Liver (tissue), 9 donors: ENCODE data around the gene LHFPL6. TPM values are rescaled to one million over a fixed set of nuclear protein-coding genes. Genes with fewer than 3 reads are reported as not detected.

Experiments used
- DNase-seq: peaks from one replicate; pipeline ENCODE4 v3.0.0-alpha.2; 2017; ENCODE audit warnings: low spot score
- H3K27ac ChIP-seq, 2 donors: one replicate each; pipeline ENCODE4 v1.7.0; 2013; ENCODE audit warnings: inconsistent platforms in 2 of 2, low read length in 2 of 2, control low read depth in 1 of 2, low read depth in 1 of 2, mild to moderate bottlenecking in 1 of 2
- H3K27me3 ChIP-seq, 4 donors: one replicate each; pipeline versions ENCODE4 v1.6.1 to v1.7.0; 2013; ENCODE audit warnings: low read length in 3 of 4, inconsistent platforms in 1 of 4, mild to moderate bottlenecking in 1 of 4, moderate library complexity in 1 of 4; ENCODE audit not compliant: control insufficient read depth in 4 of 4, insufficient read depth in 4 of 4
- H3K36me3 ChIP-seq, 4 donors: one replicate each; pipeline versions ENCODE4 v1.6.1 to v1.7.0; 2013; ENCODE audit warnings: low read length in 3 of 4, mild to moderate bottlenecking in 3 of 4, low read depth in 1 of 4, moderate library complexity in 1 of 4; ENCODE audit not compliant: control insufficient read depth in 4 of 4, insufficient read depth in 3 of 4
- H3K4me1 ChIP-seq, 4 donors: one replicate each; pipeline versions ENCODE4 v1.6.1 to v1.7.0; 2013; ENCODE audit warnings: low read length in 3 of 4, mild to moderate bottlenecking in 3 of 4, moderate library complexity in 1 of 4; ENCODE audit not compliant: control insufficient read depth in 4 of 4, insufficient read depth in 4 of 4
- H3K4me3 ChIP-seq, 3 donors: one replicate each; pipeline versions ENCODE4 v1.6.1 to v1.7.0; 2013; ENCODE audit warnings: low read length in 3 of 3, control low read depth in 1 of 3, low read depth in 1 of 3, mild to moderate bottlenecking in 1 of 3
- H3K9ac ChIP-seq, 2 donors: one replicate each; pipeline ENCODE4 v1.7.0; 2013; ENCODE audit warnings: low read length in 2 of 2, mild to moderate bottlenecking in 2 of 2, moderate library complexity in 2 of 2, control low read depth in 1 of 2, low read depth in 1 of 2
- H3K9me3 ChIP-seq, 4 donors: one replicate each; pipeline versions ENCODE4 v1.6.1 to v1.7.0; 2013; ENCODE audit warnings: low read length in 3 of 4; ENCODE audit not compliant: control insufficient read depth in 4 of 4
- CTCF ChIP-seq: fragments of 150-350 bp; IDR thresholded peaks from 2 replicates; pipeline ENCODE4 v1.5.1; 2017; ENCODE audit warnings: improper control_type of control experiment, low read depth, low read length; ENCODE audit not compliant: missing input control
- EGR1 ChIP-seq, 2 donors: IDR thresholded peaks; 2 replicates each; pipeline ENCODE4 v1.6.1; 2016 to 2018; ENCODE audit warnings: antibody characterized with exemption in 2 of 2, low read depth in 2 of 2
- FOXA2 ChIP-seq: IDR thresholded peaks from 2 replicates; pipeline ENCODE4 v1.6.1; 2016; ENCODE audit warnings: antibody characterized with exemption
- GABPA ChIP-seq, 2 donors: IDR thresholded peaks in 1 of 2; conservative IDR thresholded peaks in 1 of 2; 2 replicates each; pipeline ENCODE4 v1.6.1; 2016; ENCODE audit warnings: antibody characterized with exemption in 2 of 2, mild to moderate bottlenecking in 1 of 2, moderate library complexity in 1 of 2
- HNF4A ChIP-seq, 2 donors: conservative IDR thresholded peaks; 2 replicates each; pipeline ENCODE4 v1.6.1; 2016; ENCODE audit warnings: antibody characterized with exemption in 2 of 2, mild to moderate bottlenecking in 2 of 2
- HNF4G ChIP-seq: IDR thresholded peaks from 2 replicates; pipeline ENCODE4 v1.6.1; 2016; ENCODE audit warnings: antibody characterized with exemption
- JUND ChIP-seq, 2 donors: IDR thresholded peaks; 2 replicates each; pipeline ENCODE4 v1.6.1; 2016; ENCODE audit warnings: antibody characterized with exemption in 2 of 2
- NR2F2 ChIP-seq: IDR thresholded peaks from 2 replicates; pipeline ENCODE4 v1.6.1; 2016; ENCODE audit warnings: antibody characterized with exemption
- RAD21 ChIP-seq, 2 donors: IDR thresholded peaks; 2 replicates each; pipeline ENCODE4 v1.6.1; 2016; ENCODE audit warnings: antibody characterized with exemption in 2 of 2, mild to moderate bottlenecking in 2 of 2
- RXRA ChIP-seq, 2 donors: IDR thresholded peaks; 2 replicates each; pipeline ENCODE4 v1.6.1; 2017 to 2018; ENCODE audit warnings: antibody characterized with exemption in 2 of 2, mild to moderate bottlenecking in 1 of 2
- SP1 ChIP-seq: IDR thresholded peaks from 2 replicates; pipeline ENCODE4 v1.6.1; 2018; ENCODE audit warnings: antibody characterized with exemption, mild to moderate bottlenecking
- TAF1 ChIP-seq: conservative IDR thresholded peaks from 2 replicates; pipeline ENCODE4 v1.6.1; 2016; ENCODE audit warnings: antibody characterized with exemption, mild to moderate bottlenecking
- YY1 ChIP-seq: IDR thresholded peaks from 2 replicates; pipeline ENCODE4 v1.6.1; 2016; ENCODE audit warnings: antibody characterized with exemption, mild to moderate bottlenecking
- ZBTB33 ChIP-seq: IDR thresholded peaks from 2 replicates; pipeline ENCODE4 v1.6.1; 2016; ENCODE audit warnings: antibody characterized with exemption
- WGBS: extraction: QIAGEN DNeasy Blood & Tissue Kit; methylation state at CpG from one replicate; pipeline ENCODE4 v1.1.7; 2013; 5-methylcytosine and 5-hydroxymethylcytosine counted together
- polyA plus RNA-seq, 2 donors: library from polyadenylated mRNA; stranded (reverse) in 1 of 2; unstranded in 1 of 2; fragments of 200-250 nt in 1 of 2; fragments of >200 nt in 1 of 2; fragmentation: Nextera tagmentation in 1 of 2; extraction: Ambion mirVana in 1 of 2; gene quantifications; one replicate each; pipeline versions ENCODE4 v1.2.1 to v1.2.3, GENCODE V29; 2013 to 2015
- total RNA-seq, 2 donors: library from RNA; depleted of rRNA; stranded (reverse); fragments of >200 nt; gene quantifications; one replicate each; pipeline ENCODE4 v1.2.3, GENCODE V29; 2014
- TF ChIP-seq, protein P1 (sequence below): IDR thresholded peaks from 2 replicates; pipeline ENCODE4 v1.6.1; 2016; ENCODE audit warnings: antibody characterized with exemption
- donor health status: healthy.
- donor health status: healthy.
- donor health status: healthy.
- donor health status: healthy.
- donor health status: healthy.

The LHFPL6 gene
- total and polyA plus RNA-seq, 4 donors = 2.6 to 8.3 (median 5.5) TPM

DNA sequence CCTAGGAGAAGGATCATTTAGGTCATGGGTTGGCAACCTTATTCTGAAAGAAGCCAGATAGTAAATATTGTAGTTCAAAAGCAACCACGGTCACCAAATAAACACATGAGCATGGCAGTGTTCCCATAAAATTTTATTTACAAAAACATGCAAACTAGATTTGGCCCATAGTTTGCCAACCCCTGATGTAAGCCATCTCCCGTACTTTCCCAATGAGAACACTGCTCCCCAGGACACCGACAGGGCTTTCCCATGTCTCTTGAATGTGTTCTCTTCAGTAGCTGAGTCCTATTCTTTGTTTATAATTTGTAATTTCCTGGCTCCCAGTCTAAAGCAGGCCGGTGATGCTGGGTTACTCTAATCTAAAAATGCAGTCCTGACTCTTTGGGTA is 239.6 kb downstream of the LHFPL6 start (continued):
- TF ChIP-seq HNF4A (conservative IDR thresholded peaks at IDR 0.05) (no peak), TAF1 (no peak), HNF4G (no peak), SP1 (no peak), YY1 (no peak), RXRA (IDR thresholded peaks at IDR 0.05) (no peak)
- TF ChIP-seq, protein P1, sequence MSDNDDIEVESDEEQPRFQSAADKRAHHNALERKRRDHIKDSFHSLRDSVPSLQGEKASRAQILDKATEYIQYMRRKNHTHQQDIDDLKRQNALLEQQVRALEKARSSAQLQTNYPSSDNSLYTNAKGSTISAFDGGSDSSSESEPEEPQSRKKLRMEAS = no peak

DNA sequence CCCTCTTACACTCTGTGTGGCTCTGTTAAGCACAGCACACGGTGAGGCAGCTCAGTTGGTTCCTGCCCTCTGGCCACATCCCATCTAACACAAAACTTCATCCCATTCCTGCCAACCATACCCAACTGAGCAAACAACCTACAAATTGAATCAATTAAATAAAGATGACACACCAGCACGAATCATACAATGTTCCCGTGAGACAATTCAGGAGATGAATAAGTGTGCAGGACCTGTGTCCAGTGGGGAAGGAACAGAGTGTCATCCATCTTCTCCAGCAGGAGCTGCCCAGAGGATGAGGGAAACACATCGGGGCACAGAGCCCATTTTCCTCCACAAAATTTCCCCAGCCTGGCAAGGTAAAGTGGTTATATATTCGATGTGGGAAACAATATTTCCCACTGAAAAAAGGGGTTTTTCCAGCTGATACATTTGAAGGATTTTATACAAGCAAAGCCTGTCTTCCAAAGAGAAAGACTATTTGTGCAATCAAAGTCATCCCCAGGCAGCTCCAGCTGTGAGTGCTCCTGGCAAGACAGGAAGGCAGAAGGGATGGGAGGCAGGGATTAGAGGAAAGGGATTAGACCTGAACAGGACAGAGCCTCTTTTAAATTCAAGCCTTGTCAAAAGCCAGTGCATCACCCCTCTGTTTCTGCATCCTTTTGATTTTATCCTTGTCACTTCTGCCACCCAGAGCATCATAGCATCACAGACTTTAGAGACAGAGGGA is 240.2 kb downstream of the LHFPL6 start:
- 61% methylated on average over 5 of the region's 5 CpGs for WGBS
- H3K27ac ChIP-seq = no peak overlapping the region
- no peak overlapping the region for H3K4me3 ChIP-seq

DNA sequence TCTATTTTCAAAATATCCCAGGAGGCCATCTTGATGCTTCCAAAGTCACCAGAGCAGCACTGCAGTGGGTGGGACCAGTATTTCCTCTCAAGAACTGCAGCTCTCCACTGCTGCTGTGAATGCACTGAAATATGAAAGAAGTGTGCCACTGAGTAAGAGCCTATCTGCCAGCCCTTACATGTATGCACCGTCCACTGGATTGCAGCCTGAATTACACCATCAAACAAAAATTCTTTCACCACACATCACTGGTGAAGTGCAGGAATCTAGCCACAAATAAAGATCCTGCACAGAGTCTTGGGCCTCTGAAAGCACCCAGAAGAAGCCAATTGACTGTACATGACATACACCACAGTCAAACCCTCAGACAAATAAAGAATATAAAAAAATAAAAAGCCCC is 249.0 kb downstream of the LHFPL6 start:
- Histone ChIP-seq H3K36me3 (no peaks in the 10 kb centered on the region), H3K4me1 (no peaks in the 10 kb centered on the region), H3K27me3 (peaks cover 0 to 3% (median 0%) of the 10 kb centered on the region in 4 donors), H3K9ac (no peak overlapping the region), H3K4me3 (no peak overlapping the region), H3K9me3 (no peaks in the 10 kb centered on the region), H3K27ac (no peak overlapping the region)
- 89% methylated on average over 1 of the region's 1 CpG for WGBS
- TF ChIP-seq GABPA (IDR thresholded peaks at IDR 0.05 in 1 of 2, conservative IDR thresholded peaks at IDR 0.05 in 1 of 2) = no peak
- TF ChIP-seq, protein P1 = no peak
- no peak for TF ChIP-seq EGR1 (IDR thresholded peaks at IDR 0.05; ENCODE audit: low read depth in 2 of 2)
- no peak for TF ChIP-seq RAD21 (IDR thresholded peaks at IDR 0.05)
- TF ChIP-seq NR2F2 = no peak
- TF ChIP-seq JUND (IDR thresholded peaks at IDR 0.05) = no peak
- TF ChIP-seq TAF1 = no peak
- TF ChIP-seq HNF4G = no peak
- TF ChIP-seq CTCF = no peak
- no peak for DNase-seq

More for the DNA sequence above, 240.2 kb downstream of the LHFPL6 start:
- no peaks in the 10 kb centered on the region for H3K9me3 ChIP-seq
- no peaks in the 10 kb centered on the region for H3K36me3 ChIP-seq
- DNase-seq = no peak
- no peak for TF ChIP-seq GABPA (IDR thresholded peaks at IDR 0.05 in 1 of 2, conservative IDR thresholded peaks at IDR 0.05 in 1 of 2)
- no peak for TF ChIP-seq FOXA2
- TF ChIP-seq RAD21 (IDR thresholded peaks at IDR 0.05) = no peak
- no peak for TF ChIP-seq HNF4A (conservative IDR thresholded peaks at IDR 0.05)
- no peak for TF ChIP-seq SP1
- no peak for TF ChIP-seq ZBTB33
- TF ChIP-seq TAF1 = no peak
- H3K9ac ChIP-seq = no peak overlapping the region
- peaks cover 0 to 2% (median 0%) of the 10 kb centered on the region in 4 donors for H3K4me1 ChIP-seq
- H3K27me3 ChIP-seq = peaks cover 0 to 4% (median 2%) of the 10 kb centered on the region in 4 donors
